HG03280 (cell line): ENCODE data around the gene IFNW1.
"Not testable (repeated sequence)": the region's sequence is repeated elsewhere in the genome, so short reads cannot be mapped to it uniquely, and the experiment has no call there.

ENCODE experiments used
- ATAC-seq: cut with Tn5 transposase; IDR thresholded peaks from one replicate; pipeline ENCODE4 v1.9.1; 2021; ENCODE audit warnings: mild to moderate bottlenecking, moderate library complexity; ENCODE audit not compliant: unreplicated experiment

IFNW1 gene

DNA sequence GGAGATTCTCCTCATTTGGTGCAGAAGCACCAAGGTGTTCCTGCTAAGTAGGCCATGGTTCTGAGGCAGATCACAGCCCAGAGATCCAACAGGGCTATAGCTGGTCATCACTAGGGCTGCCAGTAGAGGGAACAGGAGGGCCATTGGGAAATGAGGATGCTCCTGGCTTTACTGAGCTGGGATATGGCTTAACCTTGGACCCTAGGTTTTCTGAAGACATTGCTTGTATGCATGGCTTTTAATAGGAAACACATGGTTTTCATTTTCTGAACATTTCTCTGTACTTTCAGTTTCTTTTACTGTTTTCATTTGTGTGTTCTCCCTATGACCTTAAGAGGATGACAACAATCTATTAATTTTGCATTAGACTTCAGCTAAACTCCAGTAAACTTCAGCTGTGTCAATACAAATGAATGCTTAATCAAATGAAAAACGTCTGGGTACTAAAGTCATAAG, at the start of gene IFNW1:
TSS of gene IFNW1 (minus strand) at position 406 of the 456 bp plus-strand sequence. CDS start at position 144, 262 bp downstream.
- no peak for ATAC-seq

DNA sequence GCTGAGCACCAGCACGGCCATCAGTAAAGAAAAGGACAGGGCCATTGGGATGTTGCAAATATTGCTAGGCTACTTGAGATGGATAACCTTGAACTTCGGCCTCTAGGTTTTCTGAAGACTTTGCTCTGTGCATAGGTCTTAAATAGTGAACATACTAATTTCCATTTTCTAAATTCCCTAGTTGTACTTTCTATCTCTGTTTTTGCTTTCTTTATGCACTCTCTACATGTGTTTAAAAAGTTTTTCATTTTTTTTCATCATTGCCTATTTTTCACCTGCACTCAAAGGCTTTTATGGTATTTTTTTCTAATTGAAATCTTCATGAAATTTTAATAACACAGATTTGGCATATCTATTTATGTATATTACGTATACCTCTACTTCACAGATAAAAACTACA, 45.9 kb upstream of the IFNW1 start, which contains the start of gene IFNA4:
TSS of gene IFNA4 (minus strand) at position 101 of the 400 bp plus-strand sequence. CDS start at position 45, 56 bp downstream.
- ATAC-seq: not testable (repeated sequence)

DNA sequence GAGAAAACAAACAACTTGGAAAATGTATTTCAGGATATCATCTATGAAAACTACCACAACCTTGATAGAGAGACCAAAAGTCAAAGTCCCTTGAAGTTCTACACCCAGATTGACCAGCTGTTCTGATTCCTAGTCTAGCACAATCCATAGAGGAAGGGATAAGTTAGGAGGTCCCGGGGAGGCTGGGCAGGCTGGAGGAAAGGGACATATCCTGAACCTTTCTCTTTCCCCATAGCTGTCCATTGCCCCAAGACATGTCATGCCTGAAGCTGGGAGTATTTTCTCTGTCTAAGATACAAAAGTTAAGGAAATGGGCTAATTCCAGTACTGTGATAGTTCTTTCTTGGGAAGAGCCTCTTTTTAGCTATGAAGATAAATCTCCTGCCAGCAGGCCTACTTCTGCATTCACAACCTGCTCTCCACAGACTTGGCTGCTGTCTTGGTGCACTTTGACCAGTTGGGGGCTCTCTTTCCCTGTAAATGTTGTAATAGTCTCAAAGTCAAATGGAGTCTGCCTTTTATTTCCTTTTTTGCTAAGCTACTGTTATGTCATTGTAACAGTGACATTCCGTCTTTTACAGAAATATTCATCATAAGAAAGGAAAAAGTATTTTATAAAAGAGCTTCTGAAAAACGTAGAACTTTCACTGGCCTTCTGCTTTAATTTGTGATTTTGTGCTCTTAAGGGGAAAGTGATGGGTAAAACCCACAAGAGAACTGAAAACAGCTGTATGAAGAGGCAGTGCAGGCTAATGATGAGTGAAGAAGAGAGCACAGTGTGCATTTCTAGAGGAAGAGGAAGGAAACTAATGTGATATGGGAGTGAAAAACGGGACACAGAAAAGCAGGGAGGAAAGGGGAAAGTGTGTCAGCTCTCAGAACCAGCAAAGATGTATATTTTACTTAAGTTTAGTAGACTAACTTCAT, 41.4 kb upstream of the IFNW1 start:
- ATAC-seq: peak; percentile 93

DNA sequence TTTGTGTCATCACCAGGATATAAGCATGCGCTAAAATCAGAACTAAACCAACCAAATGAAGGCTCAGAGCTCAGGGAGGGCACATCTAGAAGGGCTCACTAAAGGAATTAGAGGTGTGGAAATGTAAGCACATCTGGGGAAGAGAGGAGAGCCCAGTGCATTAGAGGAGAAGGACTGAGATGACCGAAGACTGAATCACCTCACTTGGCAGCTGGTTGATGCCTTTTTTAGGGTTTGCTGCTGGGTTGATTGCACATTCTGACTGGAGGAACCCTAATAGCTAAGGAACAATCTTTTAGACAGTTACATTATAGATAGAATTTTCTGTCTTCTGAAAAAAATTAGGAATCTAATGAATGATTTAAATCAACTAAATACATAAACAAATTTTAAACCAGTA, 33.0 kb upstream of the IFNW1 start:
- no peak for ATAC-seq

DNA sequence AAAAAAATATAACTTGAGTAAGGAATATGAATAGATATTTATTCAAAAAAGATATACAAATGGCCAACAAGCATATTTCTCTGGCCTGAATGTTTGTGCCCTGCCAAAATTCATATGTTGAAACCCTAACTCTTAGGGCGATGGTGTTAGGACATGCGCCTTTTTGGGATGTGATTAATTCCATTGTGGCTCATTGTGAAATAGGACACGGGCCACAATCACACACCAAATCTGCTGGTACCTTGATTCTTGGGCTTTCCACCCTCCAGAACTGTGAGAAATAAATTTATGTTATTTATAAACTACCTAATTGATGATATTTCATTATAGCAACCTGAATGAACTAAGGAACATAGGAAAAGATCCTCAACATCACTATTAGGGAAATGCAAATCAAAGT, 30.5 kb upstream of the IFNW1 start:
- no peak for ATAC-seq

DNA sequence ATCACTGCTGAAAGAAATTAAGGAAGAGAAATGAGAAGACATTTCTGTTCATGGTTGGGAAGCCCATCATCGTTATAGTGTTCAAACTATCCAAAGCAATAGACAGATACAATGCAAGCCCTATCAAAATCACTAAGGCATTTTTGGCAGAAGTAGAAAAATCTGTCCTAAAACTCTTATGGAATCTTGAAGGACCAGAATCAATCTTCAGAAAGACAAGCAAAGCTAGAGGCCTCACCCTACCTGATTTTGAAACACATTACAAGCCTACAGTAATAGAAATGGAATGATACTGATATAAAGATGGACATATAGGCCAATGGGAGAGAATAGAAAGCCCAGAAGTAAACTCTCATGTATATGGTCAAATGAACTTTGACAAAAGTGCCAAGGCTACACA, 29.7 kb upstream of the IFNW1 start:
- no peak for ATAC-seq

DNA sequence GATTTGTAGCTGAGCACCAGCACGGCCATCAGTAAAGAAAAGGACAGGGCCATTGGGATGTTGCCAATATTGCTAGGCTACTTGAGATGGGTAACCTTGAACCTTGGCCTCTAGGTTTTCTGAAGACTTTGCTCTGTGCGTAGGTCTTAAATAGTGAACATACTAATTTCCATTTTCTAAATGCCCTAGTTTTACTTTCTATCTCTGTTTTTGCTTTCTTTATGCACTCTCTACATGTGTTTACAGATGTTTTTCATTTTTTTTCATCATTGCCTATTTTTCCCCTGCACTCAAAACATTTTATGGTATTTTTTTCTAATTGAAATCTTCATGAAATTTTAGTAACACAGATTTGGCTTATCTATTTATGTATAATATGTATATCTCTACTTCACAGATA, 24.9 kb upstream of the IFNW1 start, which contains the start of gene IFNA21:
TSS of gene IFNA21 (minus strand) at position 101 of the 400 bp plus-strand sequence. CDS start at position 53, 48 bp downstream.
- ATAC-seq: not testable (repeated sequence)

DNA sequence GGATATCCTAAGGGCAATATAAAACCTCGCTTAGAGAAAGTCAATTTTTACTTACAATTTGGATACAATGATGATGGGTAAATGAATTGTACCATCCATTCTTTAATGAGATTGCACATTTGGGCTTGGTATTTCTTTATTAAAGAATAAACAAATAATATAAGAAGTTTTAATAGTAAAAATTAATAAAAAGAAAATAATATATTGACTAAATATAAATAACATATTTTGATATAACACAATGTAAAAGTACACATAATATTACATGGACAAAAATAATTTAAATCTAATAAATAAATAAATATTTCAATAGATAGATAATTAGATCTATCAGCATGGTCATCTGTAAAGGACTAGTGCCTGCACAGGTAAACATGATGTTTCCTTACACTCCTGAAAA, 23.9 kb upstream of the IFNW1 start:
- ATAC-seq: no peak

DNA sequence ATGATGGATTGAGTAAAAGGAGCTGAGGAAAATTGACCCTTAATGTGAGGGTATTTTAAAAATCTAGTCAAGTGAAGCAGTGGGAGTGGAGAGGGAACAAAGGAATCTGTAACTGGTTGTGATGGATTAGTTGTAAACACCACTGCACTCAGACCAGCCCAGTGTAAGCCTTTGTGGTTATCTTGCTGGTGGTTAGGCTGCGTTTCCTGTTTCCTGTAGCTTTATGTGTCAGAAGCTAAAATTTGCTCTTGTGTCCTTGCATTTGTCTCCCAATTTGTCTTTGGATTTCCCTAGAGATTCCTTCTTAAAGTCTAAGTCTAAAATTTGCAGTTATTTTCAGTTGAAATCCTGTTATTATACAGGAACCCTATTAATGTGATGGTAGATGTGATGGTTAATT, 18.5 kb upstream of the IFNW1 start:
- no peak for ATAC-seq

DNA sequence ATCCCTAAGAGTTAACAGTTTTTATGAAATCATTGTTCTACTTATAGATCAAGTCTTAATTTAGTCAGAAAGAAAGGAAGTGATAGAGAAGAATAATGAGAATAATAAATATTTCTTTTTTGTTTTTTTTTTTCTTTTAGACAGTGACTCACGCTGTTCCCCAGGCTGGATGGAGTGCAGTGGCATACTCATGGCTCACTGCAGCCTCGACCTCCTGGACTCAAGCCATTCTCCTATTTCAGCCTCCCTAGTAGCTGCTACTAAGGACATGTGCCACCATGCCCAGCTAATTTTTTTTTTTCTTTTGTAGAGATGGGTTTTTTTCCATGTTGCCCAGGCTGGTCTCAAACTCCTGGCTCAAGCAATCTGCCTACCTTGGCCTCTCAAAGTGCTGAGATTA, 13.9 kb upstream of the IFNW1 start:
- ATAC-seq: no peak

DNA sequence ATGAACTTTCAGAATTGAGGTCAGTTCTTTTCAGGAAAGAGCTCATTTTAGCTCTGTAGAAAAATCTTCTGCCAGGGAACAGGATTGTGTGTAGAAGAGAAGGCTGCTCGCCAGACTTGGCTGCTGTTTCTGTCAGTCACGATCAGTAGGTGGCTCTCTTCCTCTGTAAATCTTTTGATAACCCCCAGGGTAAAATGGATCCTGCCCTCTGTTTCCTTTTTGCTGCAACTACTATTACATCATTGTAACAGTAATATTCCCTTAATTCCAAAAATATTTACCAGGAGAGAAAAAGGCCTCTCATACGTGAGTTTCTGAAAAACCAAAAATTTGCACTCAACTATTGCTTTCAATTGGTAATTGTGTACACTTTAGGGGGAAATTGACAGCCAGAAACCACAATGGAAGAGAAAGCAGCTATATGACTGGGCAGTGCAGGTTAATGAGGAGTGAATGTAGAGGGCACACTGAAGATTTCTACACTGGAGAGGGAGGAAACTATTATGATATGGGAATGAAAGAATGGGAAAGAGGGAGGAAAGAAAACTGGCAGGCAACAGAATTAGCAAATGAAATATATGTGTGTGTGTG, 12.5 kb upstream of the IFNW1 start:
- peak; percentile 61 for ATAC-seq

DNA sequence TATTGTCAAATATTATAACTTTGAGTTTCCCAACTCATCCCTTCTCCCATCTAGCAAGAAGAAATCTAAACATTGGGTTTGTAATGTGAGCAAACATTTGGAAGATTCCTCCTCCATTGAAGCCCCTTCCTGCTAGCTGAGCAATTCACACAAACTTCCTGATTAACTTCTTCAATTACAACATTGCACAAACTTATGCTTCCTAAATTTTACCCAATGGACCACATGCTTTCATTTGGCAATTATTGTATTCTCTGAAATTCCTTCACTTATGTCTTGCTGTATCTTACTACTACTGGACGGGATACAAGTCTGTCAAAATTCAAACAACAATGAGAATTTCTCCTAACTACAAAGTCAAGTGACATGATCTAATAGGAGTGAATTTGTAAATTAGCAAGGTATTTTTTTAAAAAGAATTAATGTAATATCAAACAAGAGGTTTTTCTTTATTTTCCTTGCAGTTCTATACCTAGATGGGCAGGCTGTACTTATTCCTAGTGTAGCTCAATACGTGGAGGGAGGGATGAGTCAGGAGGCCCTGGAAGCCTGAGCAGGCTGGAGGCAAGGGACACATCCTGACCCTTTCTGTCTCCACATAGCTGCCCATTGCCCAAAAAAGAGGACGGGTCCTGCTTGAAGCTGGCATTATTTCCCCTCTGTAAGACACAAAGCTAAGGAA, 11.8 kb upstream of the IFNW1 start:
- peak; percentile 29 for ATAC-seq

DNA sequence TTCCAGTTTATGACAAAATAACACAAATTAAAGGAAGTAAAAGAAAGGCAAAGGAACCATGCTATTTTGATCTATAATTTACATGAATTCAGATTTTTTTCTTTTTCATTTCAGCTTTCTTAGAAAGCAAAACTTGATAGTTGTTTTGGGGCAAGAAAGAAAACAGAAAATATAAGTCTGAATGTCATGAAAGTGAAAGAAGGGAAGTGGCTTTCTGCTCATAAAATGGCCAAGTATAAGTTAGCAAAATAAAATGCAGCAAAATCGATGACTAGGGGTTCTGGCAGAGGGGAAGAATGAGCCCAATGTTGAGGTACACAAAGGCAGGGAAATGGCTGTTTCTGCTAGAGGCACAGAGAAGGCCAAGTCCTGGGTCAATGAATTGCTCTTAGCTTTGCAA, 3.0 kb upstream of the IFNW1 start:
- ATAC-seq: no peak

DNA sequence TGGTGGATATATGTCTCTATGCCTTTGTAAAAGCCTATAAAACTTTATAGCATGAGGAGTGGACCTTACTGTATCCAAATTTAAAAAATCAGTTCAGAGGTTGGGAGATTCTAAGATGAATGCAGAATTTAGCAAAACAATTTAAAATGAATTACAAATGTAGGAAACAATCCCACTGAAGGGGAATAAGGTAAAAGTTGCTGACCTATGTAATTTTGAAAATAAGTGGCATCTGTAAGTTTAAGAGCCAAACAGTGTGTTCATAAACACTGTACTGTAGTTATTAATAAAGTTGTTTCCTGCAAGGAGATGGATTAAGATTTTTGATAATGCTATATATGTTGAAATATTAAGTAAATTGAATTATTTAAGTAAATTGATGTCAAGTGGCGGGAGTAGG, 4.6 kb downstream of the IFNW1 start:
- no peak for ATAC-seq

DNA sequence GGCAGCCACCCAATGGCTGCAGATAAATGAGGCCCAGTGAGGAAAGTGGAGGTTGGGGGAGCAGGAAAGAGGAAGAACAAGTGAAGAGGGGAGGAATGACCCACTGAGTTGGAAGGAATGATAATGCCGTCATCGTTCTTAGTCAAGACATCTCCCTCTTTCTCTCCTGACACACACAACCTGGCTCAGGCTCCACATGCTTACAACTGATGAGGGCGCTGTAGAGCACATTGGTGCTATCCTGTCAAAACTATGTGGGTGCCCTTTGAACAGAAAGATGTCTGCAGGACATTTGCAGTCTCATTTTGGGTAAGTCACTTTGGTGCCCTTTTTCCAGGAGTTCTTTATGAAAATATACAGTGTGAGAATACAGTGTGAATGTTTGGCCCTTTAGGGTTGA, 5.9 kb downstream of the IFNW1 start:
- no peak for ATAC-seq

DNA sequence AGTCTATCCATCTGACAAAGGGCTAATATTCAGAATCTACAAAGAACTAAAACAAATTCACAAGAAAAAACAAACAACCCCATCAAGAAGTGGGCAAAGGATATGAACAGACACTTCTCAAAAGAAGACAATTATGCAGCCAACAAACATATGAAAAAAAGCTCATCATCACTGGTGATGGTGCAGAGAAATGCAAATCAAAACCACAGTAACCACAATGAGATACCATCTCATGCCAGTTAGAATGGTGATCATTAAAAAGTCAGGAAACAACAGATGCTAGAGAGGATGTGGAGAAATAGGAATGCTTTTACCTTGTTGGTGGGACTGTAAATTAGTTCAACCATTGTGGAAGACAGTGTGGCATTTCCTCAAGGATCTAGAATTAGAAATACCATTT, 13.4 kb downstream of the IFNW1 start:
- ATAC-seq: not testable (repeated sequence)

DNA sequence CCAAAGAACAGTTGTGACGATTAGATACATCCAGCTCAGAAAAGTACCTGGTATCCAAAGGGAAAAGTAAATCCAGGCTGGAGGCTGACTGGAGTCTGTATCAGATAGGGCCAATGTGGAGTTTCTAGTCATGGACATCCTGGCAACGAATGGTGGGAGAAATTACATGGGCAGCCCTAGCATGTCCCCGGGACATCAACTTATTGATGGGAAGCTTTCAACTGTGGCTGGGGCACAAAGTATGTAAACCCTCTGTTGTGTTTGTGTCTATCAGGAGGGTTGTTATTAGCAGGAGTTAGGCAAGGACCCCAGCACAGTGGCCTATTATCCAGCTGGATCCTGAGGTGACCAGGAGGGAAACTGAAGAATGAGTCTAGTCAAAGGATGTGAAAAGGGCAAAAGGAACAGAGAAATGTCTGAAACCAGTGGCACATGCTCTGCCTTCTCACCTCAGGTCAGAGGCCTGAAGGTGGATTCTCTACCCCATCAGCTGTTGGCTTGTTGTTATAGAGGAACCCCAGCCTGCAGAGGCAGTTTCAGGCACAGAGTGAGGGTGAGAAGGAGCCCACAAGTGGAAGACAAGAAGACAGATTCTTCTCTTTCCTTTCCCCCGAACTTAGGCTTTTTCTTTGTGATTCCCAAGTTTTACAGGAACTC, 19.9 kb downstream of the IFNW1 start:
- ATAC-seq: peak; percentile 96

DNA sequence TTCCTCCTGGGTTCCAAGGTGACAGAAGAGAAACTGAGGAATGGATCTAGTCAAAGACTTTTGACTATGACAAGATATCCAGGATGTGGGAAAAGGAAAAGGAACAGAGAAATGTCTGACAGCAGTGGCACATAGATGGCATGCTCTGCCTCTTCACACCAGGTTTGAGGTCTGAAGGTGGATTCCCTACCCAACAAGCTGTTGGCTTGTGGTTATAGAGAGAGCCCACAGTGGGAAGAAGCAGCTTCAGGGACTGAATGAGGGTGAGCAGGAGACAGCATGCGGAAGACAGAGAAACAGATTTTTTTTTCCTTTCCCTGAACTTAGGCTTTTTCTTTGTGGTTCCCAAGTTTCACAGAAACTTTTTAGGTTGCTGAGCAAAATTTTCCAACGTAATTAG, 20.6 kb downstream of the IFNW1 start:
- ATAC-seq: no peak

DNA sequence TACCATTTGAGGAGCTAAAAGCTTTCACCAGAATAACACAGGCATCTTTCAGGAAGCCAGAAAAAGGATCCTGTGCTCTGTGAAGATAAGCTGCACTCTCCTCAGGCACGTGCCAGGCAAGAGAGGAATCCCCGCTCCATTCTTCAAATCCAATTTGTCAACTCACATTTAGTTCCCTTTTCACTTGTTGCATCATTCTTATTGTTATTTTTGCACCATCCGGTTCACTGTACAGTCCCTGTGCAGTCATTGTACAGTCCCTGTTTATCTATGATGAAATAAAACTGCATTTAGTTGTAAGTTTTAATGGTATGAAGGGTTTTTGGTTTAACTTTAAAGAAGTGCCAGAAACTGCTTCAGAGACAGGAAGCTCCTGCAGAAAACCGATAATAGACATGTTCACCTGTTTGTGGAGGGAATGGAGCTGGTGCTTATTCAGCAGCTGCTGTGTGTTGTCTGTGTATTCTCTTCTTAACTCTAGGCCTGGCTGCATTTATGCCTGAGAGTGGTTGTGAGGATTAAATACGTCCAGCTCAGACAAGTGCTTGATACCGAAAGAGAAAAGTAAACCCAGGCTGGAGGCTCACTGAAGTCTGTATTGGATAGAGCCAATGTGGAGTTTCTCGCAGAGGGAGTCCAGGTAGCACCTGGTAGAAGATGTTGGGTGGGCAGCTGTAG, 22.4 kb downstream of the IFNW1 start:
- ATAC-seq: no peak

DNA sequence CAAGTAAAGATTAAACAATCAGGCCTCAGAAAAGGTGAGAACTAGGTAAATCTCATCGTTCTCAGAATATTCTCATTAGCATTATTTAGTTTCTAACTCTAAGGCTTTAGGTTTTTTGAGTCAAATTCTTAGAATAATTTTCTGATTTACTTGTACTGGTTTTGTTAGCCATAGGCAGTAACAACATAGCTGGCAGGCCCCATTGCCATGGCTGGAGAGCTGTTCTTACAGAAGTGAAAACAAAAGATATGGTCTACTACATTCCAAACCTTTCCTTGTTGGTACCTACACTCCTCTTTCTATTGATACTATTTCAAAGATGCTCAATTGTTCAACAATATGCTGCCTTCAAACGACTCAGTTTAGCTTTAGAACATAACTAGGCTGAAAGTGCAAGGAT, 27.3 kb downstream of the IFNW1 start:
- ATAC-seq: no peak
